Breast epithelium (tissue), 3 donors: ENCODE data around the gene ARL6IP1.

ENCODE experiments used
- CTCF ChIP-seq, 3 donors: fragments of 450-650 bp; IDR thresholded peaks; one replicate each; pipeline ENCODE4 v1.5.1; 2016 to 2017; ENCODE audit warnings: antibody characterized with exemption in 3 of 3, mild to moderate bottlenecking in 3 of 3, moderate library complexity in 3 of 3
- POLR2A ChIP-seq: fragments of 450-650 bp; IDR thresholded peaks from one replicate; pipeline ENCODE4 v1.6.1; 2016; ENCODE audit warnings: antibody characterized with exemption, mild to moderate bottlenecking, moderate library complexity
- POLR2AphosphoS5 ChIP-seq, 3 donors: sonication (generic); formaldehyde crosslinking; IDR thresholded peaks; one replicate each; pipeline ENCODE4 v1.6.1; 2017; ENCODE audit warnings: antibody characterized with exemption in 3 of 3

- no peak for TF ChIP-seq POLR2A
- no peak for TF ChIP-seq CTCF (IDR thresholded peaks at IDR 0.05)
- no peak for TF ChIP-seq POLR2AphosphoS5 (IDR thresholded peaks at IDR 0.05)
Observed at GRCh38 chr16:18789515-18789849, 11.9 kb downstream of the ARL6IP1 start.
